Muscle layer of colon (tissue), 2 donors: ENCODE measurements around the gene CMTM1.

Source experiments
- H3K27ac ChIP-seq: one replicate; pipeline ENCODE4 v1.7.0; 2013; ENCODE audit warnings: low read depth, mild to moderate bottlenecking, low read length, moderate library complexity
- H3K27me3 ChIP-seq, 2 donors: one replicate each; pipeline ENCODE4 v1.7.0; 2013; ENCODE audit warnings: low read length in 2 of 2, mild to moderate bottlenecking in 2 of 2; ENCODE audit not compliant: insufficient read depth in 2 of 2, control insufficient read depth in 1 of 2
- H3K36me3 ChIP-seq: one replicate; pipeline ENCODE4 v1.7.0; 2013; ENCODE audit warnings: mild to moderate bottlenecking, low read length; ENCODE audit not compliant: insufficient read depth
- H3K4me1 ChIP-seq: one replicate; pipeline ENCODE4 v1.7.0; 2013; ENCODE audit warnings: mild to moderate bottlenecking, low read length; ENCODE audit not compliant: insufficient read depth
- H3K4me3 ChIP-seq, 2 donors: one replicate each; pipeline ENCODE4 v1.7.0; 2013; ENCODE audit warnings: low read length in 2 of 2, low read depth in 1 of 2, mild to moderate bottlenecking in 1 of 2, moderate library complexity in 1 of 2
- H3K9ac ChIP-seq: one replicate; pipeline ENCODE4 v1.7.0; 2013; ENCODE audit warnings: low read length
- H3K9me3 ChIP-seq: one replicate; pipeline ENCODE4 v1.7.0; 2013; ENCODE audit warnings: mild to moderate bottlenecking, low read length
- donor health status: abdominal sarcoma.
- donor health status: Adenocarcinoma of cecum.

The CMTM1 gene

GRCh38 chr16:66569131-66569530 is 2.9 kb downstream of the CMTM1 start:
- Histone ChIP-seq H3K9me3 (no peaks in the 10 kb centered on the region), H3K27ac (no peak overlapping the region), H3K27me3 (no peaks in the 10 kb centered on the region), H3K4me3 (no peak overlapping the region), H3K9ac (no peak overlapping the region), H3K36me3 (no peaks in the 10 kb centered on the region), H3K4me1 (no peaks in the 10 kb centered on the region)

DNA sequence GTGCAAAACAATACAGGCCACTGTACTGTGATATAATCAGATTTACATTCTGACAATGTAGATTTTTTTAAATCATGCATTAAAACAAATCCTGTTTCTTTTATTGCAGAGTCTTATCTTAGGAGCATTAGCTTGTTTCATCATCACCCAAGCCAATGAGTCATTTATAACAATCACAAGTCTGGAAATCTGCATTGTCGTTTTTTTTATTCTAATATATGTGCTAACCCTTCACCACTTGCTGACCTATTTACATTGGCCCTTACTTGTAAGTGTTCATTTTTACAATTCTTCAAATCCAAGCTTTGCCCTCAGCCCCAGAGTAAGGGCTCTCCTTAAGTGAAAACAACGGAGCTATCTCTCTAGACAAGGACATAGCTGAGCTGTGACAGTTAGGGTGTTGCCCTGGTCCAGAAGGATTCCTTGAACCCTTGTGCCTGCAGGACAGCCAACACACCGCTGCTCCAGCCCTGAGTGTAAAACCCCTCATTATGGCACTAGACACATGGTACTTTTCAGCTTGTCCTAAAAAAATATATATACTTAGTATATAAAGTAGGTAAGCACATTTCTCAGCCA is 3.7 kb downstream of the CMTM1 start:
- Histone ChIP-seq H3K36me3 (no peaks in the 10 kb centered on the region), H3K4me3 (no peak overlapping the region), H3K27ac (no peak overlapping the region), H3K4me1 (no peaks in the 10 kb centered on the region), H3K9ac (no peak overlapping the region), H3K27me3 (no peaks in the 10 kb centered on the region), H3K9me3 (no peaks in the 10 kb centered on the region)

GRCh38 chr16:66572356-66572755 is 6.1 kb downstream of the CMTM1 start:
- Histone ChIP-seq H3K9ac (no peak overlapping the region), H3K27me3 (peaks cover 0 to under 1% of the 10 kb centered on the region in 2 donors), H3K4me3 (no peak overlapping the region), H3K4me1 (no peaks in the 10 kb centered on the region), H3K27ac (no peak overlapping the region), H3K9me3 (no peaks in the 10 kb centered on the region), H3K36me3 (no peaks in the 10 kb centered on the region)

- H3K27ac ChIP-seq = no peak overlapping the region
- no peaks in the 10 kb centered on the region for H3K36me3 ChIP-seq
- no peak overlapping the region for H3K9ac ChIP-seq
- H3K9me3 ChIP-seq = no peaks in the 10 kb centered on the region
- peaks cover 11% of the 10 kb centered on the region for H3K4me1 ChIP-seq
- H3K27me3 ChIP-seq = peaks cover 15 to 18% of the 10 kb centered on the region in 2 donors
- no peak overlapping the region for H3K4me3 ChIP-seq
These were observed 7.8 kb downstream of the CMTM1 start for GRCh38 chr16:66574081-66574480.

DNA sequence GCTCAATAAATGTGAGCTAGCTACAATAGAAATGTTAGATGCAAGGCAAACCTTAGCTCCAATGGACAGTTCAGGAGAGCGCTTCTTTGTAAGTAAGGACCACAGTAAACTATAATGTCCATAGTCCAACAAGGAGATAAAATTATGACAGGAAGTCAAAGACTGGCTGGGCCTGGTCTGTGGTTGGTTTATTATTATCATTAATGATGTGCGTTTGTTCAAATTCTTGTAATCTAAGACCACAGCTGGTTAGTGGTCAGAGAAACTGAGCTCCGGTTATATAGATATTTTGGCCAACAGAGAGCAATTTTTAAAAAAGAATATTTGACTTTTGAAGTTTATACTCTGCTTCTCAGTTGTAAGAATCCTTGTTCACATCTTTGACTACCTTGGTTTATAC is 8.3 kb downstream of the CMTM1 start:
- Histone ChIP-seq H3K4me1 (peaks cover 11% of the 10 kb centered on the region), H3K27ac (no peak overlapping the region), H3K27me3 (peaks cover 18 to 21% of the 10 kb centered on the region in 2 donors), H3K9me3 (no peaks in the 10 kb centered on the region), H3K9ac (no peak overlapping the region), H3K4me3 (no peak overlapping the region), H3K36me3 (no peaks in the 10 kb centered on the region)

DNA sequence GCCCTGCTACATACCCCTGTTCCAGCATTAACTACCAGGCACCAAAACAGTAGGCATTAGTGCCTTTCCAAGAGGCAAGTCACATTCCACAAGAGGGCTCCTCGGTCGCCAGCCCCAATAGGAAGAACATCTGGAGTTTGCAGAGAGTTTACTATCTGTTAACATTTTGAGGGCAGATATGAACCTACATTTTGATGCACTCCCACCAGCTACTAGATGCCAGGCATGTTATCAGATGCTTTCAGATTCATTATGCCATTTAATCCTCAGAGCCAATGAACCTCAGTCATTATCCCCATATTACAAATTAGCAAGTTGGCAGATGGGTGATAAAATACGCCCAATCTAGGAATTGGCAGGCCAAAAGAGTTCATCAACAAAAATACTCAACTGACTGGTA is 8.8 kb downstream of the CMTM1 start:
- Histone ChIP-seq H3K27ac (no peak overlapping the region), H3K27me3 (peaks cover 20 to 21% of the 10 kb centered on the region in 2 donors), H3K9me3 (no peaks in the 10 kb centered on the region), H3K36me3 (no peaks in the 10 kb centered on the region), H3K4me3 (no peak overlapping the region), H3K9ac (no peak overlapping the region), H3K4me1 (peaks cover 11% of the 10 kb centered on the region)

- Histone ChIP-seq H3K4me3 (no peak overlapping the region), H3K4me1 (peaks cover 11% of the 10 kb centered on the region), H3K27me3 (peaks cover 21 to 23% of the 10 kb centered on the region in 2 donors), H3K9me3 (no peaks in the 10 kb centered on the region), H3K36me3 (no peaks in the 10 kb centered on the region), H3K27ac (no peak overlapping the region), H3K9ac (no peak overlapping the region)
These were observed 10.1 kb downstream of the CMTM1 start for GRCh38 chr16:66576296-66576695.

GRCh38 chr16:66578651-66579531 is 12.7 kb downstream of the CMTM1 start, which contains the start of gene CMTM2:
TSS of gene CMTM2 (plus strand) at chr16:66579463. CDS start at chr16:66579608, 145 bp downstream.
- Histone ChIP-seq H3K36me3 (no peaks in the 10 kb centered on the region), H3K27me3 (peaks cover 21 to 23% of the 10 kb centered on the region in 2 donors), H3K9ac (no peak within 1 kb of the TSS), H3K27ac (no peak within 1 kb of the TSS), H3K4me1 (peaks cover 11% of the 10 kb centered on the region), H3K9me3 (no peaks in the 10 kb centered on the region), H3K4me3 (peak within 1 kb of the TSS in 1 of 2 donors; percentile 38)

- H3K9ac ChIP-seq = no peak overlapping the region
- H3K9me3 ChIP-seq = no peaks in the 10 kb centered on the region
- peaks cover 11% of the 10 kb centered on the region for H3K4me1 ChIP-seq
- no peak overlapping the region for H3K27ac ChIP-seq
- no peak overlapping the region for H3K4me3 ChIP-seq
- no peaks in the 10 kb centered on the region for H3K36me3 ChIP-seq
- H3K27me3 ChIP-seq = peaks cover 21 to 23% of the 10 kb centered on the region in 2 donors
These were observed 14.5 kb downstream of the CMTM1 start for GRCh38 chr16:66580605-66581209.

- no peaks in the 10 kb centered on the region for H3K36me3 ChIP-seq
- peaks cover 11% of the 10 kb centered on the region for H3K4me1 ChIP-seq
- H3K4me3 ChIP-seq = no peak overlapping the region
- no peaks in the 10 kb centered on the region for H3K9me3 ChIP-seq
- H3K9ac ChIP-seq = no peak overlapping the region
- H3K27me3 ChIP-seq = peaks cover 21 to 23% of the 10 kb centered on the region in 2 donors
- no peak overlapping the region for H3K27ac ChIP-seq
These were observed 15.2 kb downstream of the CMTM1 start for GRCh38 chr16:66581246-66581952.
